HepG2 (cell line): Measurements from ENCODE around the gene PRUNE1. TPM values are rescaled to one million over a fixed set of nuclear protein-coding genes. Genes with fewer than 3 reads are reported as not detected.

Experiments
- ARNTL ChIP-seq: sonication (generic); formaldehyde crosslinking; IDR thresholded peaks from 2 replicates; pipeline ENCODE4 v1.4.0; 2020; ENCODE audit warnings: mild to moderate bottlenecking, missing genetic modification reagents
- CBFB ChIP-seq: sonication (generic); formaldehyde crosslinking; IDR thresholded peaks from 2 replicates; pipeline ENCODE4 v1.4.0; 2020; ENCODE audit warnings: missing genetic modification reagents
- FIP1L1 ChIP-seq: fragments of 200-400 bp; formaldehyde crosslinking; IDR thresholded peaks from 2 replicates; pipeline ENCODE4 v1.6.1; 2018; ENCODE audit warnings: low read depth, mild to moderate bottlenecking, low read length, moderate library complexity, borderline replicate concordance; ENCODE audit not compliant: insufficient read depth
- HNRNPK ChIP-seq: fragments of 200-400 bp; formaldehyde crosslinking; IDR thresholded peaks from 2 replicates; pipeline ENCODE4 v1.6.1; 2018; ENCODE audit warnings: low read length, low read depth, moderate library complexity, mild to moderate bottlenecking; ENCODE audit not compliant: poor library complexity, severe bottlenecking
- JUND ChIP-seq: sonication (generic); formaldehyde crosslinking; IDR thresholded peaks from 2 replicates; pipeline ENCODE4 v1.8.0; 2022; ENCODE audit warnings: mild to moderate bottlenecking, missing genetic modification reagents
- KDM5A ChIP-seq: fragments of 200-600 bp; sonication (generic); IDR thresholded peaks from 2 replicates; pipeline ENCODE4 v1.7.0; 2018; ENCODE audit warnings: antibody characterized with exemption, mild to moderate bottlenecking, low read length, borderline replicate concordance
- MLX ChIP-seq: IDR thresholded peaks from 2 replicates; pipeline ENCODE4 v1.6.1; 2016
- NAIF1 ChIP-seq: sonication (generic); formaldehyde crosslinking; IDR thresholded peaks from 2 replicates; pipeline ENCODE4 v1.5.0; 2020; ENCODE audit warnings: mild to moderate bottlenecking, missing genetic modification reagents, borderline replicate concordance
- RFX5 ChIP-seq: IDR thresholded peaks from 2 replicates; pipeline ENCODE4 v1.6.1; 2011; ENCODE audit warnings: low read depth, low read length, improper control_type of control experiment
- SNAI1 ChIP-seq: sonication (generic); formaldehyde crosslinking; IDR thresholded peaks from 2 replicates; pipeline ENCODE4 v1.5.0; 2020; ENCODE audit warnings: mild to moderate bottlenecking, missing genetic modification reagents, borderline replicate concordance
- SOX6 ChIP-seq, 2 experiments: fragments of 450-650 bp in 1 of 2; sonication (generic) in 1 of 2; formaldehyde crosslinking in 1 of 2; IDR thresholded peaks; 2 replicates each; pipeline versions ENCODE4 v1.4.0 to v1.6.1; 2017 to 2020; ENCODE audit warnings: antibody characterized with exemption in 1 of 2, mild to moderate bottlenecking in 1 of 2, missing genetic modification reagents in 1 of 2
- SP5 ChIP-seq: IDR thresholded peaks from 2 replicates; pipeline ENCODE4 v1.6.1; 2016; ENCODE audit warnings: low read depth, borderline replicate concordance
- TSC22D2 ChIP-seq: sonication (generic); formaldehyde crosslinking; IDR thresholded peaks from 2 replicates; pipeline ENCODE4 v1.5.1; 2020; ENCODE audit warnings: missing genetic modification reagents, mild to moderate bottlenecking, borderline replicate concordance
- ZNF160 ChIP-seq: sonication (generic); formaldehyde crosslinking; IDR thresholded peaks from 2 replicates; pipeline ENCODE4 v1.8.0; 2022; ENCODE audit warnings: mild to moderate bottlenecking, inconsistent platforms, missing genetic modification reagents
- ZNF512B ChIP-seq: sonication (generic); formaldehyde crosslinking; IDR thresholded peaks from 2 replicates; pipeline ENCODE4 v1.5.1; 2020; ENCODE audit warnings: missing genetic modification reagents, mild to moderate bottlenecking, borderline replicate concordance
- ZNF747 ChIP-seq: sonication (generic); formaldehyde crosslinking; IDR thresholded peaks from 2 replicates; pipeline ENCODE4 v1.8.1; 2023; ENCODE audit warnings: missing genetic modification reagents, mild to moderate bottlenecking, borderline replicate concordance
- polyA plus RNA-seq, 8 experiments: library from polyadenylated mRNA; depleted of rRNA in 3 of 8; stranded (reverse) in 7 of 8; unstranded in 1 of 8; fragments of >200 nt; fragmentation: Illumina TruSeq in 4 of 8; extraction: Trizol in 4 of 8; gene quantifications; 2 replicates each; pipeline versions ENCODE4 v1.2.1 to v1.2.3, GENCODE V29; 2011 to 2016; ENCODE audit warnings: low read depth in 4 of 8, missing spikeins in 1 of 8, mixed read lengths in 1 of 8; ENCODE audit not compliant: insufficient read depth in 1 of 8
- total RNA-seq, 5 experiments: library from RNA; depleted of rRNA; stranded (reverse); fragments of >200 nt; fragmentation: Illumina TruSeq; extraction: Trizol; gene quantifications; 2 replicates each; pipeline ENCODE4 v1.2.3, GENCODE V29; 2016; ENCODE audit warnings: low read depth in 1 of 5
- TF ChIP-seq, protein P1 (sequence below): sonication (generic); formaldehyde crosslinking; IDR thresholded peaks from 2 replicates; pipeline ENCODE4 v1.5.1; 2020; ENCODE audit warnings: mild to moderate bottlenecking, missing genetic modification reagents, borderline replicate concordance

The PRUNE1 gene
- total and polyA plus RNA-seq, 2 of the 13 experiments (the other 11 are each of a cell fraction or from before 2014, with no cell fraction given), result 19.0 to 31.9 TPM

DNA sequence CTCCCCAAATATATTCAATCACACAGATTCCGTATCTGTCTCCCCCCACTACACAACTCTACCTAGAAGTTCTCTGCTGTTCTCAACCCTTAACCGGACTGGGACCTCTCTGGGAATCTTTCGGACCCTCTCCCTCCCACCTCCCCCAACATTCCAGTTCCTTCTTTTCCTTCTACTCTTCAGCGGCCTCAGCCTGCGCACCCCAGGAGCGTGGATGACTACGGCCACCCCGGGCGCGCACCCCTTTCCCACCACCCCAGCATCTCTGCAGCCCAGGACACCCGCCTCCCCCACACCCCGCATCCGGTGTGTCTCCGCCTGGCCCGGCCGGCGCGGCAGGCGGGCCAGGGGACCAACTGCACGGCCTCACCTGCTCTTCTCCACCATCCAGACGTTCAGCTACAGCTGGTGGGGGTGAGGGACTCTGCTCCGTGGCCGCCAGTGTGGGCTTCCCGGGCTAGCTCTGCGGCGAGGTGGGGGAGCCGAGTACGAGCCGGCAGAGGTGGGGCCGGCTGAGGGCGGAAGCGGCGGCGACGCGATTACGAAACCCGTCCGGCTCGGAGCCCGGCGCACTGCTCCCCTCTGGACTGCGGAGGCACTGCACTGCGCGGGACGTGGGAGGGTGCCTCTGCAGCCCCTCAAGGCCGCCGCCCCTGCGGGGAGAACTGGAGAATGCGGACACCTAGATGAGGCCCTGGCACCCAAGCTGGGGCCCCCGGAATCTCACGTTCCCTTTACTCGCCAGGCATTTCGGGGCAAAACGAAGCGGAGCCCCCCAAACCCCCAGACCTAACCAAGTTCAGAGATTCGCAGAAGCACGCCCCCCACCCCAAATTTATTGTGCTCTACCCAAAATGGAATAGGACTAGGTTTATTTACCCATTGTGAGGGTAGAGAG is 51.1 kb downstream of the PRUNE1 start, which contains the start of gene CDC42SE1 (continued):
- TF ChIP-seq, protein P1, sequence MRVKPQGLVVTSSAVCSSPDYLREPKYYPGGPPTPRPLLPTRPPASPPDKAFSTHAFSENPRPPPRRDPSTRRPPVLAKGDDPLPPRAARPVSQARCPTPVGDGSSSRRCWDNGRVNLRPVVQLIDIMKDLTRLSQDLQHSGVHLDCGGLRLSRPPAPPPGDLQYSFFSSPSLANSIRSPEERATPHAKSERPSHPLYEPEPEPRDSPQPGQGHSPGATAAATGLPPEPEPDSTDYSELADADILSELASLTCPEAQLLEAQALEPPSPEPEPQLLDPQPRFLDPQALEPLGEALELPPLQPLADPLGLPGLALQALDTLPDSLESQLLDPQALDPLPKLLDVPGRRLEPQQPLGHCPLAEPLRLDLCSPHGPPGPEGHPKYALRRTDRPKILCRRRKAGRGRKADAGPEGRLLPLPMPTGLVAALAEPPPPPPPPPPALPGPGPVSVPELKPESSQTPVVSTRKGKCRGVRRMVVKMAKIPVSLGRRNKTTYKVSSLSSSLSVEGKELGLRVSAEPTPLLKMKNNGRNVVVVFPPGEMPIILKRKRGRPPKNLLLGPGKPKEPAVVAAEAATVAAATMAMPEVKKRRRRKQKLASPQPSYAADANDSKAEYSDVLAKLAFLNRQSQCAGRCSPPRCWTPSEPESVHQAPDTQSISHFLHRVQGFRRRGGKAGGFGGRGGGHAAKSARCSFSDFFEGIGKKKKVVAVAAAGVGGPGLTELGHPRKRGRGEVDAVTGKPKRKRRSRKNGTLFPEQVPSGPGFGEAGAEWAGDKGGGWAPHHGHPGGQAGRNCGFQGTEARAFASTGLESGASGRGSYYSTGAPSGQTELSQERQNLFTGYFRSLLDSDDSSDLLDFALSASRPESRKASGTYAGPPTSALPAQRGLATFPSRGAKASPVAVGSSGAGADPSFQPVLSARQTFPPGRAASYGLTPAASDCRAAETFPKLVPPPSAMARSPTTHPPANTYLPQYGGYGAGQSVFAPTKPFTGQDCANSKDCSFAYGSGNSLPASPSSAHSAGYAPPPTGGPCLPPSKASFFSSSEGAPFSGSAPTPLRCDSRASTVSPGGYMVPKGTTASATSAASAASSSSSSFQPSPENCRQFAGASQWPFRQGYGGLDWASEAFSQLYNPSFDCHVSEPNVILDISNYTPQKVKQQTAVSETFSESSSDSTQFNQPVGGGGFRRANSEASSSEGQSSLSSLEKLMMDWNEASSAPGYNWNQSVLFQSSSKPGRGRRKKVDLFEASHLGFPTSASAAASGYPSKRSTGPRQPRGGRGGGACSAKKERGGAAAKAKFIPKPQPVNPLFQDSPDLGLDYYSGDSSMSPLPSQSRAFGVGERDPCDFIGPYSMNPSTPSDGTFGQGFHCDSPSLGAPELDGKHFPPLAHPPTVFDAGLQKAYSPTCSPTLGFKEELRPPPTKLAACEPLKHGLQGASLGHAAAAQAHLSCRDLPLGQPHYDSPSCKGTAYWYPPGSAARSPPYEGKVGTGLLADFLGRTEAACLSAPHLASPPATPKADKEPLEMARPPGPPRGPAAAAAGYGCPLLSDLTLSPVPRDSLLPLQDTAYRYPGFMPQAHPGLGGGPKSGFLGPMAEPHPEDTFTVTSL, result no peak
- TF ChIP-seq ZNF160 (CRISPR knock-in tag), result no peak
- no peak for TF ChIP-seq MLX (CRISPR knock-in tag)
- peak; percentile 66; the same call in 1 of the 2 replicates for TF ChIP-seq CBFB (CRISPR knock-in tag)
- TF ChIP-seq HNRNPK, result peak; percentile 69
- peak; percentile 59 for TF ChIP-seq SP5
- TF ChIP-seq NAIF1 (CRISPR knock-in tag), result no peak
- no peak for TF ChIP-seq SNAI1 (CRISPR knock-in tag)
- TF ChIP-seq ZNF747 (CRISPR knock-in tag), result peak; percentile 85; the same call in 1 of the 2 replicates
- TF ChIP-seq ZNF512B, result peak; percentile 56; the same call in 1 of the 2 replicates
- peak; percentile 59; the same call in 1 of the 2 replicates for TF ChIP-seq KDM5A
- TF ChIP-seq JUND, result no peak
- TF ChIP-seq TSC22D2 (CRISPR knock-in tag), result no peak
- TF ChIP-seq RFX5, result no peak
- no peak for TF ChIP-seq FIP1L1
- 0 out of 2 replicates have a peak, but pooled peaks have one; percentile 55 for TF ChIP-seq ARNTL (CRISPR knock-in tag)
- TF ChIP-seq SOX6 (IDR thresholded peaks at IDR 0.05), result no peak
- peak; percentile 67 for TF ChIP-seq SOX6 (CRISPR knock-in tag; IDR thresholded peaks at IDR 0.05)
